H9 (cell line): ENCODE data around the gene CCKAR. TPM values are rescaled to one million over a fixed set of nuclear protein-coding genes. Genes with fewer than 3 reads are reported as not detected.
"Not testable (repeated sequence)": the region's sequence is repeated elsewhere in the genome, so short reads cannot be mapped to it uniquely, and the experiment has no call there.

Experiments
- DNase-seq: peaks from one replicate; pipeline ENCODE4 v3.0.0-alpha.2; 2017
- H2AFZ ChIP-seq: one replicate; pipeline ENCODE4 v1.6.1; 2013; ENCODE audit warnings: mild to moderate bottlenecking, low read length, control low read depth, moderate library complexity
- H2AK5ac ChIP-seq: 2 replicates; pipeline ENCODE4 v1.6.1; 2013; ENCODE audit warnings: low read length, control low read depth, mixed read lengths; ENCODE audit not compliant: insufficient read length
- H2BK120ac ChIP-seq: one replicate; pipeline ENCODE4 v1.6.1; 2013; ENCODE audit warnings: low read depth, mild to moderate bottlenecking, low read length, control low read depth, inconsistent platforms; ENCODE audit not compliant: poor library complexity, severe bottlenecking
- H2BK12ac ChIP-seq: 2 replicates; pipeline ENCODE4 v1.6.1; 2013; ENCODE audit warnings: low read length, control low read depth, mixed read lengths, low read depth; ENCODE audit not compliant: insufficient read length
- H2BK15ac ChIP-seq: 2 replicates; pipeline ENCODE4 v1.6.1; 2013; ENCODE audit warnings: low read depth, low read length, control low read depth
- H2BK20ac ChIP-seq: one replicate; pipeline ENCODE4 v1.6.1; 2013; ENCODE audit warnings: low read depth, mild to moderate bottlenecking, low read length, control low read depth, inconsistent platforms; ENCODE audit not compliant: poor library complexity, severe bottlenecking
- H2BK5ac ChIP-seq: 2 replicates; pipeline ENCODE4 v1.6.1; 2013; ENCODE audit warnings: low read length, control low read depth, mixed read lengths; ENCODE audit not compliant: insufficient read length
- H3K14ac ChIP-seq: 2 replicates; pipeline ENCODE4 v1.6.1; 2013; ENCODE audit warnings: low read length, control low read depth; ENCODE audit not compliant: insufficient read depth
- H3K18ac ChIP-seq: 2 replicates; pipeline ENCODE4 v1.6.1; 2013; ENCODE audit warnings: low read depth, mild to moderate bottlenecking, mixed read lengths, low read length, control low read depth; ENCODE audit not compliant: insufficient read length
- H3K23ac ChIP-seq: 2 replicates; pipeline ENCODE4 v1.6.1; 2013; ENCODE audit warnings: low read length, control low read depth, mixed read lengths, low read depth; ENCODE audit not compliant: insufficient read length
- H3K23me2 ChIP-seq: 2 replicates; pipeline ENCODE4 v1.6.1; 2013; ENCODE audit warnings: low read depth, mild to moderate bottlenecking, mixed read lengths, low read length, control low read depth; ENCODE audit not compliant: insufficient read length, poor library complexity, severe bottlenecking
- H3K27ac ChIP-seq: 2 replicates; pipeline ENCODE4 v1.5.1; 2013; ENCODE audit warnings: low read length, control low read depth, mixed read lengths, low read depth; ENCODE audit not compliant: insufficient read length
- H3K27me3 ChIP-seq: 2 replicates; pipeline ENCODE4 v1.6.1; 2013; ENCODE audit warnings: low read length, control low read depth, inconsistent platforms; ENCODE audit not compliant: insufficient read depth
- H3K4ac ChIP-seq: 2 replicates; pipeline ENCODE4 v1.6.1; 2013; ENCODE audit warnings: low read depth, mild to moderate bottlenecking, control low read depth, inconsistent platforms, low read length, moderate library complexity
- H3K4me1 ChIP-seq: 2 replicates; pipeline ENCODE4 v1.6.1; 2013; ENCODE audit warnings: low read length, control low read depth, inconsistent platforms; ENCODE audit not compliant: insufficient read depth
- H3K4me2 ChIP-seq: 2 replicates; pipeline ENCODE4 v1.6.1; 2013; ENCODE audit warnings: low read length, control low read depth, mixed read lengths; ENCODE audit not compliant: insufficient read length, insufficient read depth
- H3K56ac ChIP-seq: 2 replicates; pipeline ENCODE4 v1.6.1; 2013; ENCODE audit warnings: low read depth, mild to moderate bottlenecking, mixed read lengths, low read length, control low read depth; ENCODE audit not compliant: insufficient read length
- H3K79me1 ChIP-seq: 2 replicates; pipeline ENCODE4 v1.6.1; 2013; ENCODE audit warnings: low read depth, mild to moderate bottlenecking, moderate library complexity, low read length, control low read depth, inconsistent platforms; ENCODE audit not compliant: insufficient read depth, poor library complexity, severe bottlenecking
- H3K79me2 ChIP-seq: 2 replicates; pipeline ENCODE4 v1.6.1; 2013; ENCODE audit warnings: low read length, control low read depth, inconsistent platforms; ENCODE audit not compliant: insufficient read depth
- H3K9ac ChIP-seq: 2 replicates; pipeline ENCODE4 v1.6.1; 2013; ENCODE audit warnings: low read length, control low read depth, mixed read lengths; ENCODE audit not compliant: insufficient read length; ENCODE audit errors: extremely low read depth
- H3K9me3 ChIP-seq: one replicate; pipeline ENCODE4 v1.6.1; 2013; ENCODE audit warnings: low read depth, low read length, inconsistent platforms; ENCODE audit not compliant: control insufficient read depth
- H3T11ph ChIP-seq: one replicate; pipeline ENCODE4 v1.6.1; 2013; ENCODE audit warnings: mild to moderate bottlenecking, low read length, control low read depth, inconsistent platforms
- H4K20me1 ChIP-seq: one replicate; pipeline ENCODE4 v1.6.1; 2013; ENCODE audit not compliant: control insufficient read depth, insufficient read length, insufficient read depth
- H4K5ac ChIP-seq: 2 replicates; pipeline ENCODE4 v1.6.1; 2013; ENCODE audit warnings: low read depth, mild to moderate bottlenecking, mixed read lengths, low read length, control low read depth; ENCODE audit not compliant: insufficient read length
- H4K8ac ChIP-seq: replicated peaks from 2 replicates; pipeline ENCODE4 v1.6.1; 2013; ENCODE audit warnings: low read length, control low read depth, mixed read lengths, low read depth; ENCODE audit not compliant: insufficient read length
- H4K91ac ChIP-seq: 2 replicates; pipeline ENCODE4 v1.6.1; 2013; ENCODE audit warnings: low read depth, mild to moderate bottlenecking, moderate library complexity, mixed read lengths, low read length, control low read depth; ENCODE audit not compliant: insufficient read length
- H3K27ac Mint-ChIP-seq, 3 experiments: 2 replicates in 2 of 3; 3 replicates in 1 of 3; pipeline ENCODE4 v1.8.0; 2020 to 2021; ENCODE audit warnings: mixed read lengths in 3 of 3, mild to moderate bottlenecking in 1 of 3, moderate library complexity in 1 of 3
- H3K27me3 Mint-ChIP-seq: 2 replicates; pipeline ENCODE4 v1.8.0; 2021; ENCODE audit warnings: low read depth, mild to moderate bottlenecking, moderate library complexity, mixed read lengths
- H3K36me3 Mint-ChIP-seq, 3 experiments: 2 replicates in 2 of 3; 3 replicates in 1 of 3; pipeline ENCODE4 v1.8.0; 2020 to 2021; ENCODE audit warnings: low read depth in 3 of 3, mixed read lengths in 3 of 3; ENCODE audit not compliant: insufficient read depth in 1 of 3
- H3K4me1 Mint-ChIP-seq, 2 experiments: 2 replicates each; pipeline ENCODE4 v1.8.0; 2020; ENCODE audit warnings: mixed read lengths in 2 of 2
- H3K4me3 Mint-ChIP-seq, 2 experiments: 2 replicates in 1 of 2; 3 replicates in 1 of 2; pipeline ENCODE4 v1.8.0; 2020 to 2021; ENCODE audit warnings: mild to moderate bottlenecking in 2 of 2, mixed read lengths in 2 of 2, moderate library complexity in 1 of 2
- H3K9me3 Mint-ChIP-seq, 2 experiments: 2 replicates in 1 of 2; 3 replicates in 1 of 2; pipeline ENCODE4 v1.8.0; 2020; ENCODE audit warnings: mild to moderate bottlenecking in 2 of 2, mixed read lengths in 2 of 2, moderate library complexity in 1 of 2
- CTCF ChIP-seq: fragments of 200-600 bp; sonication (generic); conservative IDR thresholded peaks from 3 replicates; pipeline ENCODE4 v1.8.0; 2021; ENCODE audit warnings: antibody characterized with exemption, mild to moderate bottlenecking
- WGBS: extraction: QIAGEN DNeasy Blood & Tissue Kit; methylation state at CpG from one replicate; pipeline ENCODE4 v1.1.7; 2013; ENCODE audit warnings: missing lambda C conversion rate, low lambda C conversion rate, mixed read lengths; ENCODE audit not compliant: insufficient read length; ENCODE audit errors: extremely low coverage; 5-methylcytosine and 5-hydroxymethylcytosine counted together
- total RNA-seq: library from RNA; stranded (reverse); gene quantifications from 2 replicates; pipeline ENCODE4 v1.2.1, GENCODE V29; 2021

The CCKAR gene
- total RNA-seq, 1 experiment from 2014 or later: not detected

DNA sequence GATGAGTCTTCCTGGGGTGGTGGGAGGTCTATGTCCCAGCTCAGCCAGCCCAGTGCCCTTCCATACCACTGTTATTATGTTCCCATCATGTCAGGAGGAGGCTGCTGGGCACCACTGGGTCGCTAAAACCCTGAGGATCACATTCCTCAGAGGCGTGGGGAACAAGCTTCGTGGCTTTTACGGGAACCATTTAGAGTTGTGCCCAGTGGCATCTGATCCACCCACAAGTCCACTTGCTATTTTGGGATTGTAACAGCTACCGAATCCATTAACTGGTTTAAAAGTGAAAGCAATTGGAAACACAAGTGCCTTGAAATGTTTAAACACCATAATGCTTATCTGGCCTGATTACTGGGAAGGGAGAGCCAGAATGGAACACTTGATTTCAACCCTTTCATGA lies 13.1 kb upstream of the CCKAR start:
- H3K56ac ChIP-seq: no peak overlapping the region
- DNase-seq: no peak
- no peaks in the 10 kb centered on the region for H3K79me1 ChIP-seq
- no peak overlapping the region for H3T11ph ChIP-seq
- H3K79me2 ChIP-seq: no peaks in the 10 kb centered on the region
- no peaks in the 10 kb centered on the region for H4K20me1 ChIP-seq
- no peak overlapping the region for H3K4ac ChIP-seq
- Mint-ChIP-seq H3K4me3 (no peak overlapping the region), H3K27ac (no peak overlapping the region), H3K27me3 (no peaks in the 10 kb centered on the region), H3K4me1 (no peaks in the 10 kb centered on the region), H3K36me3 (0 out of 7 replicates have a peak, but pooled peaks cover 0 to 2% (median 0%) of the 10 kb centered on the region in 3 experiments), H3K9me3 (peaks cover 4 to 9% of the 10 kb centered on the region in 2 experiments; a peak in 4 of 5 replicates)
- H2BK5ac ChIP-seq: no peak overlapping the region
- H3K4me1 ChIP-seq: no peaks in the 10 kb centered on the region
- H3K27me3 ChIP-seq: 0 out of 2 replicates have a peak, but pooled peaks cover 2% of the 10 kb centered on the region
- no peak overlapping the region for H3K18ac ChIP-seq
- no peak overlapping the region for H2AFZ ChIP-seq
- H3K27ac ChIP-seq: no peak overlapping the region
- H4K5ac ChIP-seq: no peak overlapping the region
- no peak overlapping the region for H4K91ac ChIP-seq
- H3K14ac ChIP-seq: no peak overlapping the region
- H2BK120ac ChIP-seq: no peak overlapping the region
- H3K9me3 ChIP-seq: no peaks in the 10 kb centered on the region
- no peak overlapping the region for H3K4me2 ChIP-seq
- no peak overlapping the region for H4K8ac ChIP-seq
- no peaks in the 10 kb centered on the region for H3K23me2 ChIP-seq
- no peak overlapping the region for H2AK5ac ChIP-seq
- no CpG with 5 or more reads among the region's 5 CpGs for WGBS
- H3K23ac ChIP-seq: no peak overlapping the region
- no peak overlapping the region for H2BK12ac ChIP-seq
- no peak overlapping the region for H3K9ac ChIP-seq
- TF ChIP-seq CTCF: no peak
- no peak overlapping the region for H2BK15ac ChIP-seq
- H2BK20ac ChIP-seq: no peak overlapping the region

DNA sequence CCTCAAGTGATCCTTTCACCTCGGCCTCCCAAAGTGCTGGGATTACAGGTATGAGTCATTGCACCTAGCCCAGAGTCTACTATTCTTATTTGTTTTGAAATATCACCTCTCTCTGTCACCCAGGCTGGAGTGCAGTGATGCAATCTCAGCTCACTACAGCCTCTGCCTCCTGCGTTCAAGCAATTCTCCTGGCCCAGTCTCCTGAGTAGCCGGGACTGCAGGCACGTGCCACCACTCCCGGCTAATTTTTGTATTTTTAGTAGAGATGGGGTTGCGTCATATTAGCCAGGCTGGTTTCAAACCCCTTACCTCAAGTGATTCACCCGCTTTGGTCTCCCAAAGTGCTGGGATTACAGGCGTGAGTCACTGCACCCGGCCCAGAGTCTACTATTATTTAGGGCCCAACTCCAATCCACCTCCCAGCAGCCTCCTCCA lies 10.3 kb upstream of the CCKAR start:
- not testable (repeated sequence) for H4K20me1 ChIP-seq, H3K4ac ChIP-seq, H4K91ac ChIP-seq, H4K8ac ChIP-seq, H3K27me3 Mint-ChIP-seq, H3K79me1 ChIP-seq, H3K36me3 Mint-ChIP-seq, H2BK5ac ChIP-seq, H3K4me2 ChIP-seq, H3K4me1 ChIP-seq, H3K79me2 ChIP-seq, H2BK15ac ChIP-seq, H3K4me3 Mint-ChIP-seq, H2AFZ ChIP-seq, H4K5ac ChIP-seq, H3K18ac ChIP-seq, H3K9ac ChIP-seq, H3K23me2 ChIP-seq, H3T11ph ChIP-seq, H3K27me3 ChIP-seq, H3K14ac ChIP-seq, H3K9me3 ChIP-seq, H3K27ac ChIP-seq, H3K56ac ChIP-seq, H3K23ac ChIP-seq, H2BK120ac ChIP-seq, H3K4me1 Mint-ChIP-seq, H2BK20ac ChIP-seq, H2BK12ac ChIP-seq, H3K9me3 Mint-ChIP-seq, DNase-seq, H2AK5ac ChIP-seq
- 0 out of 7 replicates have a peak overlapping the region, but pooled peaks of 1 of the 3 experiments have one; percentile 45 for H3K27ac Mint-ChIP-seq
- WGBS: no CpG with 5 or more reads among the region's 9 CpGs
